ENCODE data around the gene KLHL17. TPM values are rescaled to one million over a fixed set of nuclear protein-coding genes. Genes with fewer than 3 reads are reported as not detected.
"Not testable (repeated sequence)": the region's sequence is repeated elsewhere in the genome, so short reads cannot be mapped to it uniquely, and the experiment has no call there.

Gene KLHL17
- total RNA-seq, 3 donors from 2014 or later: 9.0 to 14.7 (median 11.0) TPM

GRCh38 chr1:944341-945325, 15.8 kb upstream of the KLHL17 start:
- no peaks in the 10 kb centered on the region for H3K9me3 ChIP-seq
- H3K4me3 ChIP-seq: no peak overlapping the region
- no peak for DNase-seq
- peak; percentile 1 for ATAC-seq
- no peak for TF ChIP-seq CTCF (IDR thresholded peaks at IDR 0.05)
- peaks cover 5% of the 10 kb centered on the region for H3K36me3 ChIP-seq (ENCODE audit: low read depth)
- intact Hi-C loops (cut with DNase I, micrococcal nuclease): no loop called here
- H3K4me1 ChIP-seq (ENCODE audit: low read depth): peaks cover 36% of the 10 kb centered on the region

- Histone ChIP-seq H3K4me3 (no peak overlapping the region), H3K36me3 (ENCODE audit: low read depth) (peaks cover 5% of the 10 kb centered on the region), H3K4me1 (ENCODE audit: low read depth) (peaks cover 25% of the 10 kb centered on the region), H3K9me3 (no peaks in the 10 kb centered on the region)
- intact Hi-C loops (cut with DNase I, micrococcal nuclease): no loop called here
- no peak for TF ChIP-seq CTCF (IDR thresholded peaks at IDR 0.05)
- ATAC-seq (no peak), DNase-seq (no peak)
Observed at GRCh38 chr1:945688-946556, 14.5 kb upstream of the KLHL17 start.

GRCh38 chr1:946811-947210, 13.6 kb upstream of the KLHL17 start:
- intact Hi-C loops (cut with DNase I, micrococcal nuclease); H3K4me3 ChIP-seq; H3K9me3 ChIP-seq; DNase-seq; H3K36me3 ChIP-seq (ENCODE audit: low read depth); ATAC-seq: not testable (repeated sequence)
- H3K4me1 ChIP-seq (ENCODE audit: low read depth): peaks cover 16% of the 10 kb centered on the region

DNA sequence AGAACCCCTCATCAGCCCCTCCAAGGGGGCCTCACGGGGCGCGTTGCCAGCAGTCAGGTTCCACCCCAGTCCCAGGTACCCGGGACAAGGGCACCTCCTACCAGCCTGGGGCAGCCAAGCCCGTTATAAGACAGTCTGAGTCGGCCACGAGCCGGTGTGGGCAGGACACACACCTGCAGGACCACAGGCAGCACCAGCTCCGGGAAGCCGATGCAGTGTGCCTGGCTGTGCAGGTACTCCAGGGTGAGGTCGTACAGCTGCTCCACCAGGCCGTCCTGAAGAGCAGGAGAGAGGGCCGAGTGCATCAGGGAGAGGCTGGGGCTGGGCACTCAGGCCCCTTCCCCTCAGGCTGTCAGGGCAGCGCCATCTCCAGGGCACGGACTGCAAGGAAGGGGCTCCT, 12.4 kb upstream of the KLHL17 start:
- Histone ChIP-seq H3K9me3 (no peaks in the 10 kb centered on the region), H3K4me1 (ENCODE audit: low read depth) (peaks cover 5% of the 10 kb centered on the region), H3K4me3 (no peak overlapping the region), H3K36me3 (ENCODE audit: low read depth) (peaks cover 5% of the 10 kb centered on the region)
- DNase-seq: no peak
- TF ChIP-seq CTCF (IDR thresholded peaks at IDR 0.05): no peak
- intact Hi-C loops (cut with DNase I, micrococcal nuclease): no loop called here
- no peak for ATAC-seq

DNA sequence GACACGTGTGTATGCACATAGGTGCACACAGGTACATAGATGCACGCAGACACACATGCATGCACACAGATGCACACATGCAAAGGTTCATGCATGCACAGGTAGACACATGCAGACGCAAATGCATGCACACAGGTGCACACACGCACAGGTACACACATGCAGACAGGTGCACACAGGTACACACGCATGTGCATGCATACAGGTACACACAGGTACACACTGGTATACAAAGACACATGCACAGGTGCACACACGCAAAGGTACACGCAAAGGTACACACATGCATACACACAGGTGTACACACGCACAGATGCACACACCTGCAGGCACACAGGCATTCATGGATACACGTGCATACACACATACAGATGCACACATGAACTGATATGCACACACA, 10.1 kb upstream of the KLHL17 start:
- intact Hi-C loops (cut with DNase I, micrococcal nuclease): no loop called here
- Histone ChIP-seq H3K4me3 (no peak overlapping the region), H3K9me3 (no peaks in the 10 kb centered on the region), H3K36me3 (ENCODE audit: low read depth) (peaks cover 5% of the 10 kb centered on the region), H3K4me1 (ENCODE audit: low read depth) (no peaks in the 10 kb centered on the region)
- ATAC-seq: no peak
- DNase-seq: no peak
- TF ChIP-seq CTCF (IDR thresholded peaks at IDR 0.05): no peak

GRCh38 chr1:950881-951280, 9.5 kb upstream of the KLHL17 start:
- Histone ChIP-seq H3K4me1 (ENCODE audit: low read depth) (no peaks in the 10 kb centered on the region), H3K9me3 (no peaks in the 10 kb centered on the region), H3K4me3 (no peak overlapping the region), H3K36me3 (ENCODE audit: low read depth) (peaks cover 5% of the 10 kb centered on the region)
- no peak for TF ChIP-seq CTCF (IDR thresholded peaks at IDR 0.05)
- no peak for DNase-seq
- intact Hi-C loops (cut with DNase I, micrococcal nuclease): no loop called here
- ATAC-seq: no peak

Data from mucosa of descending colon (tissue), 3 donors.